Measurements from ENCODE around the gene GOLT1A. TPM values are rescaled to one million over a fixed set of nuclear protein-coding genes. Genes with fewer than 3 reads are reported as not detected.

The GOLT1A gene
- total and polyA plus RNA-seq, 11 donors = 0.24 to 0.29 TPM; not detected in 9

DNA sequence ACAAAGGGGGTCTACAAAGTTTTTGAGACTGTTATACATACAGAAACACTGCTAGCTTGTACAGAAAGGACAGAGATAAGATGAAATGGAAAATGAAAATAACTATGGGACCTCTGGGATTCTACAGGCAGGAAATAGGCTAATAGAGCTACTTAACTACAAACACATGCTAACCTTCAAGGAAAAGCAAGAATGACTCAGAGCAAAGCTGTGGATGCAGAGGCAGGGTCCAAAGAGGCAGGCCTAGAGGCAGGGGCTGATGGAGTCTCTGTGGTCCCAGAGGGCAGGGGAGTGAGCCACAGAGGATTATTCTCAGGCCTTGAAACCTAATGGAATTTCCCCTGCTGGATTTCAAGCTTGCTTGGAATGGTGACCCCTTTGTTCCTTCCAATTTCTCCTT is 18.7 kb upstream of the GOLT1A start:
- Histone ChIP-seq H3K36me3 (peaks cover 0 to 87% (median 25%) of the 10 kb centered on the region in 9 donors), H3K27ac (peak overlapping the region in 3 of 12 donors; percentile 13 to 40 (median 17))
- ATAC-seq = peak in 2 of 4 donors; percentile 65 to 82

GRCh38 chr1:204230211-204230610 is 16.4 kb upstream of the GOLT1A start:
- no peak for TF ChIP-seq POLR2A (IDR thresholded peaks at IDR 0.05)
- TF ChIP-seq, protein P1, sequence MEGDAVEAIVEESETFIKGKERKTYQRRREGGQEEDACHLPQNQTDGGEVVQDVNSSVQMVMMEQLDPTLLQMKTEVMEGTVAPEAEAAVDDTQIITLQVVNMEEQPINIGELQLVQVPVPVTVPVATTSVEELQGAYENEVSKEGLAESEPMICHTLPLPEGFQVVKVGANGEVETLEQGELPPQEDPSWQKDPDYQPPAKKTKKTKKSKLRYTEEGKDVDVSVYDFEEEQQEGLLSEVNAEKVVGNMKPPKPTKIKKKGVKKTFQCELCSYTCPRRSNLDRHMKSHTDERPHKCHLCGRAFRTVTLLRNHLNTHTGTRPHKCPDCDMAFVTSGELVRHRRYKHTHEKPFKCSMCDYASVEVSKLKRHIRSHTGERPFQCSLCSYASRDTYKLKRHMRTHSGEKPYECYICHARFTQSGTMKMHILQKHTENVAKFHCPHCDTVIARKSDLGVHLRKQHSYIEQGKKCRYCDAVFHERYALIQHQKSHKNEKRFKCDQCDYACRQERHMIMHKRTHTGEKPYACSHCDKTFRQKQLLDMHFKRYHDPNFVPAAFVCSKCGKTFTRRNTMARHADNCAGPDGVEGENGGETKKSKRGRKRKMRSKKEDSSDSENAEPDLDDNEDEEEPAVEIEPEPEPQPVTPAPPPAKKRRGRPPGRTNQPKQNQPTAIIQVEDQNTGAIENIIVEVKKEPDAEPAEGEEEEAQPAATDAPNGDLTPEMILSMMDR (IDR thresholded peaks at IDR 0.05) = no peak
- H3K36me3 ChIP-seq = peaks cover 0 to 93% (median 32%) of the 10 kb centered on the region in 9 donors
- ATAC-seq (no peak), DNase-seq (no peak)
- H3K27ac ChIP-seq = no peak overlapping the region
- 93 to 97% (median 96%) methylated on average over 13 to 14 of the region's 14 CpGs for WGBS, 4 donors
- no peak overlapping the region for H3K4me3 ChIP-seq
- no peaks in the 10 kb centered on the region for H3K4me1 ChIP-seq
- intact Hi-C loops (cut with DNase I) = no loop called here
- H3K9me3 ChIP-seq = peaks cover 0 to 3% (median 0%) of the 10 kb centered on the region in 12 donors
- H3K27me3 ChIP-seq = no peaks in the 10 kb centered on the region

More for the DNA sequence above, 18.7 kb upstream of the GOLT1A start:
- Histone ChIP-seq H3K4me1 (no peaks in the 10 kb centered on the region), H3K9me3 (peaks cover 0 to 3% (median 0%) of the 10 kb centered on the region in 12 donors), H3K27me3 (no peaks in the 10 kb centered on the region), H3K4me3 (no peak overlapping the region)
- peak in 1 of 5 donors; percentile 38 for DNase-seq
- TF ChIP-seq POLR2A (IDR thresholded peaks at IDR 0.05) = no peak
- TF ChIP-seq, protein P1 (IDR thresholded peaks at IDR 0.05) = no peak
- intact Hi-C loops (cut with DNase I) = no loop called here

- ATAC-seq (no peak), DNase-seq (no peak)
Observed at GRCh38 chr1:204228896-204229295, 15.1 kb upstream of the GOLT1A start.

DNA sequence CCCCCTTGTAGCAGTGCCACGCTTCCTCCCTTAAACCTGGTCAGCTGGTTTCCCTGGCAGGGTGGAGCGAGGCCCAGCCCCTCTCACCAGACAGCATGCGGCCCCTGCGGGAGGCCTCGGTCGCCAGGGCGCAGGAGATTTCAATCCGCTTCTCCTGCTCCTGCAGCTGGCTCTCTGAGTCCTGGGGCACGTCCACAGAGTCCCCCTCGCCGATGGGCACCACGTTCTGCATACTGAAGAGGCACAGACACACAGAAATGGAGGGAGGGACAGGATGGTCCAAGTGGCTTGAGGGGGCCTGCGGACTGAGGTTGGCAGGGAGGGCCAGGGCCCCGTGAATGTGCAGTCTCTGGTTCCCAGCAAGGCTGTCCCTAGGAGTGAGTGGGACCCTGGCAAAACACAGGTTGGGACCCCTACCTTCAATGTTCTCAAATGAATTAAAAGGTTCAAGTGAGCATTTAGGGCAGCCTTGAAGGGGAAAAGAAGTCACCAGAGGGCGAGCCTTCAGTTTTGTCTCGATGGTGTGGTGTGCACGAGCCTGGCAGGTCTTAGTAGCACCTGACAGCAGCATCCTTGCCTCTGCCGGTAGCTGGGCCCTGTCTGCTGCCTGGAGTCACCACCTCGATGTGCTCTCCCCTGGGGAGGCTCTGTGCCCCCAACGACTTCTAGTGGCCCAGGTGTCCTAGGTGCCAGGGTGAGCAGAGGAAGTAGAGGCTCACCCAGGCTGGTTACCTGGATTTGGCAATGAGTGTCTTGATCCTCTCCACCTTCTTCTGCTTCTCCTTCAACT is 14.4 kb upstream of the GOLT1A start:
- Histone ChIP-seq H3K9me3 (peaks cover 0 to 3% (median 0%) of the 10 kb centered on the region in 12 donors), H3K27me3 (no peaks in the 10 kb centered on the region), H3K27ac (no peak overlapping the region), H3K4me1 (no peaks in the 10 kb centered on the region), H3K4me3 (no peak overlapping the region), H3K36me3 (peaks cover 0 to 89% (median 36%) of the 10 kb centered on the region in 9 donors)
- DNase-seq (no peak), ATAC-seq (no peak)
- TF ChIP-seq, protein P1 (IDR thresholded peaks at IDR 0.05) = no peak
- TF ChIP-seq POLR2A (IDR thresholded peaks at IDR 0.05) = no peak
- intact Hi-C loops (cut with DNase I) = no loop called here
- WGBS, 4 donors = 88 to 94% (median 89%) methylated on average over 14 to 20 of the region's 20 CpGs

More at GRCh38 chr1:204228896-204229295, 15.1 kb upstream of the GOLT1A start:
- intact Hi-C loops (cut with DNase I) = no loop called here
- WGBS, 4 donors = 94 to 99% (median 97%) methylated on average over 13 of the region's 13 CpGs
- H3K27ac ChIP-seq = no peak overlapping the region
- TF ChIP-seq, protein P1 (IDR thresholded peaks at IDR 0.05) = no peak
- TF ChIP-seq POLR2A (IDR thresholded peaks at IDR 0.05) = no peak
- H3K4me3 ChIP-seq = no peak overlapping the region
- H3K27me3 ChIP-seq = no peaks in the 10 kb centered on the region
- peaks cover 0 to 3% (median 0%) of the 10 kb centered on the region in 12 donors for H3K9me3 ChIP-seq
- peaks cover 0 to 94% (median 33%) of the 10 kb centered on the region in 9 donors for H3K36me3 ChIP-seq
- no peaks in the 10 kb centered on the region for H3K4me1 ChIP-seq
